Neural cell (in vitro differentiated cells): ENCODE results near the gene C1QTNF8. TPM values are rescaled to one million over a fixed set of nuclear protein-coding genes. Genes with fewer than 3 reads are reported as not detected.

Experiments
- H2AFZ ChIP-seq: fragments of 200-600, 300-800 bp; sonication (generic), shearing (Covaris generic); 2 replicates; pipeline ENCODE4 v1.6.0; 2014; ENCODE audit warnings: low read depth, mild to moderate bottlenecking, antibody characterized with exemption, low read length, moderate library complexity
- H3F3A ChIP-seq: fragments of 200-600 bp; shearing (Covaris generic); 2 replicates; pipeline ENCODE4 v1.6.1; 2016; ENCODE audit warnings: mild to moderate bottlenecking, moderate library complexity, mixed read lengths, antibody characterized with exemption, low read length; ENCODE audit not compliant: insufficient read depth, poor library complexity, severe bottlenecking
- H3K27ac ChIP-seq: fragments of 200-600, 300-800 bp; sonication (generic), shearing (Covaris generic); 2 replicates; pipeline ENCODE4 v1.5.1; 2014; ENCODE audit warnings: mild to moderate bottlenecking, low read length, moderate library complexity
- H3K27me3 ChIP-seq: fragments of 300-800, 200-600 bp; sonication (generic), shearing (Covaris generic); 2 replicates; pipeline ENCODE4 v1.6.0; 2014; ENCODE audit warnings: mild to moderate bottlenecking, low read depth, low read length, moderate library complexity; ENCODE audit not compliant: insufficient read depth
- H3K36me3 ChIP-seq: fragments of 300-800, 200-600 bp; sonication (generic), shearing (Covaris generic); 2 replicates; pipeline ENCODE4 v1.5.1; 2014; ENCODE audit warnings: mild to moderate bottlenecking, antibody characterized with exemption, low read length, moderate library complexity; ENCODE audit not compliant: insufficient read depth
- H3K4me2 ChIP-seq: fragments of 300-800, 200-600 bp; sonication (generic), shearing (Covaris generic); 2 replicates; pipeline ENCODE4 v1.6.0; 2014; ENCODE audit warnings: mild to moderate bottlenecking, low read length
- H3K4me3 ChIP-seq: fragments of 300-800, 200-600 bp; sonication (generic), shearing (Covaris generic); 2 replicates; pipeline ENCODE4 v1.5.1; 2014; ENCODE audit warnings: mild to moderate bottlenecking, low read length, moderate library complexity
- H3K79me2 ChIP-seq: fragments of 200-600 bp; shearing (Covaris generic); replicated peaks from 2 replicates; pipeline ENCODE4 v1.6.0; 2014; ENCODE audit warnings: mild to moderate bottlenecking, low read length, moderate library complexity; ENCODE audit not compliant: insufficient read depth
- H3K9ac ChIP-seq: fragments of 300-800, 200-600 bp; sonication (generic), shearing (Covaris generic); 2 replicates; pipeline ENCODE4 v1.6.1; 2016; ENCODE audit warnings: mild to moderate bottlenecking, low read length, mixed read lengths
- H3K9me2 ChIP-seq: fragments of 200-600 bp; shearing (Covaris generic); 2 replicates; pipeline ENCODE4 v1.6.1; 2016; ENCODE audit warnings: mild to moderate bottlenecking, low read length, mixed read lengths; ENCODE audit not compliant: insufficient read depth
- H3K9me3 ChIP-seq: fragments of 200-600, 300-800 bp; sonication (generic), shearing (Covaris generic); 2 replicates; pipeline ENCODE4 v1.6.1; 2016; ENCODE audit warnings: mild to moderate bottlenecking, mixed run types, low read length, moderate library complexity, mixed read lengths
- H4K20me1 ChIP-seq: fragments of 200-600 bp; shearing (Covaris generic); 2 replicates; pipeline ENCODE4 v1.6.1; 2016; ENCODE audit warnings: mild to moderate bottlenecking, mixed run types; ENCODE audit not compliant: insufficient read depth
- EP300 ChIP-seq: fragments of 450-650 bp; conservative IDR thresholded peaks from 2 replicates; pipeline ENCODE4 v1.6.1; 2014; ENCODE audit warnings: antibody characterized with exemption, mild to moderate bottlenecking, moderate library complexity; ENCODE audit not compliant: poor library complexity, severe bottlenecking
- EZH2 ChIP-seq: fragments of 200-600, 300-800 bp; shearing (Covaris generic), sonication (generic); IDR thresholded peaks from 2 replicates; pipeline ENCODE4 v1.6.1; 2014; ENCODE audit warnings: antibody characterized with exemption, low read length, borderline replicate concordance, mild to moderate bottlenecking; ENCODE audit not compliant: insufficient read depth, poor library complexity, severe bottlenecking
- MXI1 ChIP-seq: fragments of 450-650 bp; conservative IDR thresholded peaks from 2 replicates; pipeline ENCODE4 v1.6.1; 2014; ENCODE audit warnings: antibody characterized with exemption, mild to moderate bottlenecking; ENCODE audit not compliant: poor library complexity, severe bottlenecking
- POLR2AphosphoS5 ChIP-seq: IDR thresholded peaks from 2 replicates; pipeline ENCODE4 v1.6.1; 2012
- RAD21 ChIP-seq: fragments of 450-650 bp; conservative IDR thresholded peaks from 2 replicates; pipeline ENCODE4 v1.6.1; 2014; ENCODE audit warnings: antibody characterized with exemption, mild to moderate bottlenecking, moderate library complexity
- SMC3 ChIP-seq: fragments of 450-650 bp; conservative IDR thresholded peaks from 2 replicates; pipeline ENCODE4 v1.6.1; 2014; ENCODE audit warnings: antibody characterized with exemption, mild to moderate bottlenecking, moderate library complexity; ENCODE audit not compliant: poor library complexity
- TAF1 ChIP-seq: IDR thresholded peaks from 2 replicates; pipeline ENCODE4 v1.6.1; 2012; ENCODE audit warnings: low read depth
- polyA plus RNA-seq: library from polyadenylated mRNA; depleted of rRNA; stranded (reverse); fragments of >200 nt; gene quantifications from 2 replicates; pipeline ENCODE4 v1.2.3, GENCODE V29; 2014
- TF ChIP-seq, protein P1 (sequence below): fragments of 450-650 bp; IDR thresholded peaks from 2 replicates; pipeline ENCODE4 v1.5.1; 2014; ENCODE audit warnings: antibody characterized with exemption, mild to moderate bottlenecking, moderate library complexity; ENCODE audit not compliant: poor library complexity, severe bottlenecking
- TF ChIP-seq, protein P2 (sequence below): IDR thresholded peaks from 2 replicates; pipeline ENCODE4 v1.6.1; 2012; ENCODE audit warnings: borderline replicate concordance

Gene C1QTNF8
- polyA plus RNA-seq, 1 donor from 2014 or later = 0.79 TPM

GRCh38 chr16:1144476-1145382 is 48.7 kb upstream of the C1QTNF8 start:
- TF ChIP-seq EP300 (peak; percentile 11), TAF1 (no peak)
- TF ChIP-seq, protein P1, sequence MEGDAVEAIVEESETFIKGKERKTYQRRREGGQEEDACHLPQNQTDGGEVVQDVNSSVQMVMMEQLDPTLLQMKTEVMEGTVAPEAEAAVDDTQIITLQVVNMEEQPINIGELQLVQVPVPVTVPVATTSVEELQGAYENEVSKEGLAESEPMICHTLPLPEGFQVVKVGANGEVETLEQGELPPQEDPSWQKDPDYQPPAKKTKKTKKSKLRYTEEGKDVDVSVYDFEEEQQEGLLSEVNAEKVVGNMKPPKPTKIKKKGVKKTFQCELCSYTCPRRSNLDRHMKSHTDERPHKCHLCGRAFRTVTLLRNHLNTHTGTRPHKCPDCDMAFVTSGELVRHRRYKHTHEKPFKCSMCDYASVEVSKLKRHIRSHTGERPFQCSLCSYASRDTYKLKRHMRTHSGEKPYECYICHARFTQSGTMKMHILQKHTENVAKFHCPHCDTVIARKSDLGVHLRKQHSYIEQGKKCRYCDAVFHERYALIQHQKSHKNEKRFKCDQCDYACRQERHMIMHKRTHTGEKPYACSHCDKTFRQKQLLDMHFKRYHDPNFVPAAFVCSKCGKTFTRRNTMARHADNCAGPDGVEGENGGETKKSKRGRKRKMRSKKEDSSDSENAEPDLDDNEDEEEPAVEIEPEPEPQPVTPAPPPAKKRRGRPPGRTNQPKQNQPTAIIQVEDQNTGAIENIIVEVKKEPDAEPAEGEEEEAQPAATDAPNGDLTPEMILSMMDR = no peak
- Histone ChIP-seq H4K20me1 (no peaks in the 10 kb centered on the region), H3K9me2 (no peaks in the 10 kb centered on the region)

GRCh38 chr16:1143761-1144450 is 47.9 kb upstream of the C1QTNF8 start:
- Histone ChIP-seq H4K20me1 (no peaks in the 10 kb centered on the region), H3K27me3 (no peaks in the 10 kb centered on the region), H3F3A (no peaks in the 10 kb centered on the region), H3K9me3 (no peaks in the 10 kb centered on the region), H3K9me2 (no peaks in the 10 kb centered on the region), H3K9ac (no peak overlapping the region), H3K4me2 (no peak overlapping the region), H3K27ac (no peak overlapping the region), H3K4me3 (no peak overlapping the region), H3K79me2 (no peaks in the 10 kb centered on the region), H3K36me3 (no peaks in the 10 kb centered on the region), H2AFZ (no peak overlapping the region)
- TF ChIP-seq, protein P2, sequence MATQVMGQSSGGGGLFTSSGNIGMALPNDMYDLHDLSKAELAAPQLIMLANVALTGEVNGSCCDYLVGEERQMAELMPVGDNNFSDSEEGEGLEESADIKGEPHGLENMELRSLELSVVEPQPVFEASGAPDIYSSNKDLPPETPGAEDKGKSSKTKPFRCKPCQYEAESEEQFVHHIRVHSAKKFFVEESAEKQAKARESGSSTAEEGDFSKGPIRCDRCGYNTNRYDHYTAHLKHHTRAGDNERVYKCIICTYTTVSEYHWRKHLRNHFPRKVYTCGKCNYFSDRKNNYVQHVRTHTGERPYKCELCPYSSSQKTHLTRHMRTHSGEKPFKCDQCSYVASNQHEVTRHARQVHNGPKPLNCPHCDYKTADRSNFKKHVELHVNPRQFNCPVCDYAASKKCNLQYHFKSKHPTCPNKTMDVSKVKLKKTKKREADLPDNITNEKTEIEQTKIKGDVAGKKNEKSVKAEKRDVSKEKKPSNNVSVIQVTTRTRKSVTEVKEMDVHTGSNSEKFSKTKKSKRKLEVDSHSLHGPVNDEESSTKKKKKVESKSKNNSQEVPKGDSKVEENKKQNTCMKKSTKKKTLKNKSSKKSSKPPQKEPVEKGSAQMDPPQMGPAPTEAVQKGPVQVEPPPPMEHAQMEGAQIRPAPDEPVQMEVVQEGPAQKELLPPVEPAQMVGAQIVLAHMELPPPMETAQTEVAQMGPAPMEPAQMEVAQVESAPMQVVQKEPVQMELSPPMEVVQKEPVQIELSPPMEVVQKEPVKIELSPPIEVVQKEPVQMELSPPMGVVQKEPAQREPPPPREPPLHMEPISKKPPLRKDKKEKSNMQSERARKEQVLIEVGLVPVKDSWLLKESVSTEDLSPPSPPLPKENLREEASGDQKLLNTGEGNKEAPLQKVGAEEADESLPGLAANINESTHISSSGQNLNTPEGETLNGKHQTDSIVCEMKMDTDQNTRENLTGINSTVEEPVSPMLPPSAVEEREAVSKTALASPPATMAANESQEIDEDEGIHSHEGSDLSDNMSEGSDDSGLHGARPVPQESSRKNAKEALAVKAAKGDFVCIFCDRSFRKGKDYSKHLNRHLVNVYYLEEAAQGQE = no peak
- no peak for TF ChIP-seq EP300
- TF ChIP-seq POLR2AphosphoS5 = peak; percentile 23

More at GRCh38 chr16:1144476-1145382, 48.7 kb upstream of the C1QTNF8 start:
- no peaks in the 10 kb centered on the region for H3K79me2 ChIP-seq
- peak overlapping the region; percentile 24 for H3K27ac ChIP-seq
- no peak overlapping the region for H3K4me3 ChIP-seq
- H3K9me3 ChIP-seq = no peaks in the 10 kb centered on the region
- no peaks in the 10 kb centered on the region for H3K27me3 ChIP-seq
- no peaks in the 10 kb centered on the region for H3F3A ChIP-seq
- no peak overlapping the region for H3K4me2 ChIP-seq
- peak overlapping the region; percentile 22 for H3K9ac ChIP-seq
- no peak overlapping the region for H2AFZ ChIP-seq
- H3K36me3 ChIP-seq = no peaks in the 10 kb centered on the region

- Histone ChIP-seq H3K9me3 (no peaks in the 10 kb centered on the region), H3K79me2 (no peaks in the 10 kb centered on the region), H3K4me3 (no peak overlapping the region)
- TF ChIP-seq EP300 (no peak), EZH2 (no peak), SMC3 (no peak), POLR2AphosphoS5 (no peak), MXI1 (no peak), TAF1 (no peak), RAD21 (no peak)
- TF ChIP-seq, protein P1 = no peak
These were observed 46.9 kb upstream of the C1QTNF8 start for GRCh38 chr16:1142911-1143310.

More at GRCh38 chr16:1142911-1143310, 46.9 kb upstream of the C1QTNF8 start:
- H3K27me3 ChIP-seq = no peaks in the 10 kb centered on the region
- H3F3A ChIP-seq = no peaks in the 10 kb centered on the region
- no peak overlapping the region for H3K9ac ChIP-seq
- no peak overlapping the region for H3K4me2 ChIP-seq
- H4K20me1 ChIP-seq = no peaks in the 10 kb centered on the region
- no peaks in the 10 kb centered on the region for H3K36me3 ChIP-seq
- no peak overlapping the region for H2AFZ ChIP-seq
- no peaks in the 10 kb centered on the region for H3K9me2 ChIP-seq
- no peak overlapping the region for H3K27ac ChIP-seq
